DND-41 (cell line): Measurements from ENCODE around the gene UCK2.

Experiments used
- EZH2 ChIP-seq: IDR thresholded peaks from 3 replicates; pipeline ENCODE4 v1.6.1; 2012; ENCODE audit warnings: borderline replicate concordance, low read depth, mild to moderate bottlenecking, moderate library complexity, low read length, inconsistent platforms; ENCODE audit not compliant: severe bottlenecking
- TF ChIP-seq, protein P1 (sequence below): IDR thresholded peaks from 2 replicates; pipeline ENCODE4 v1.5.1; 2012; ENCODE audit warnings: borderline replicate concordance, low read length, moderate library complexity, mild to moderate bottlenecking; ENCODE audit not compliant: poor library complexity, severe bottlenecking; ENCODE audit errors: extremely low read depth

DNA sequence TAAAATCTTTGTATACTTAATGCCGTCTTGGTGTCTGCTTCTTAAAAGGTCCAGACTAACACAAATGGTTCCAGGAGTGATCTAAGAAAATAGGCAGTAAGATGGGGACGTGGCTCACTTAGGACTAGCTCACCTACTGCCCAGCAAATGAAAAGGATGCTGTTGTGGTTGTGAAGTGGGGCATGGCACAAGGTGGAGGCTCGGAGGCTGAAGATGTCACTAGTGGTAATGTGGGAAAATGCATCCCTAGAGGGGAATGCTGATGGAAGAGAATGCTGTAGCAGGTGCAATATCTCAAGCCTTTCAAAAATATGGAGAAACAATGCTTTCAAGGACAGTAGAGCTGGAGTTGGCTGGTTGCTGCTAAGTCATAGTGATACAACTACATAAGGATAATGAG, 11.3 kb upstream of the UCK2 start:
- TF ChIP-seq, protein P1, sequence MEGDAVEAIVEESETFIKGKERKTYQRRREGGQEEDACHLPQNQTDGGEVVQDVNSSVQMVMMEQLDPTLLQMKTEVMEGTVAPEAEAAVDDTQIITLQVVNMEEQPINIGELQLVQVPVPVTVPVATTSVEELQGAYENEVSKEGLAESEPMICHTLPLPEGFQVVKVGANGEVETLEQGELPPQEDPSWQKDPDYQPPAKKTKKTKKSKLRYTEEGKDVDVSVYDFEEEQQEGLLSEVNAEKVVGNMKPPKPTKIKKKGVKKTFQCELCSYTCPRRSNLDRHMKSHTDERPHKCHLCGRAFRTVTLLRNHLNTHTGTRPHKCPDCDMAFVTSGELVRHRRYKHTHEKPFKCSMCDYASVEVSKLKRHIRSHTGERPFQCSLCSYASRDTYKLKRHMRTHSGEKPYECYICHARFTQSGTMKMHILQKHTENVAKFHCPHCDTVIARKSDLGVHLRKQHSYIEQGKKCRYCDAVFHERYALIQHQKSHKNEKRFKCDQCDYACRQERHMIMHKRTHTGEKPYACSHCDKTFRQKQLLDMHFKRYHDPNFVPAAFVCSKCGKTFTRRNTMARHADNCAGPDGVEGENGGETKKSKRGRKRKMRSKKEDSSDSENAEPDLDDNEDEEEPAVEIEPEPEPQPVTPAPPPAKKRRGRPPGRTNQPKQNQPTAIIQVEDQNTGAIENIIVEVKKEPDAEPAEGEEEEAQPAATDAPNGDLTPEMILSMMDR, result no peak
- no peak for TF ChIP-seq EZH2
